ENCODE results near the gene CABLES1. TPM values are rescaled to one million over a fixed set of nuclear protein-coding genes. Genes with fewer than 3 reads are reported as not detected.

Gene CABLES1
- total and polyA plus RNA-seq, 2 of the 8 experiments (the other 6 are each of a cell fraction or from before 2014, with no cell fraction given), result 9.2 to 26.4 TPM

GRCh38 chr18:23209031-23209430 lies 73.7 kb downstream of the CABLES1 start:
- Histone ChIP-seq H3K9me3 (ENCODE audit: insufficient read depth in 2 of 2, low read depth in 1 of 2, low read length in 1 of 2) (no peaks in the 10 kb centered on the region; a peak in 1 of 4 replicates), H3K79me1 (ENCODE audit: low read depth, low read length) (peaks cover 8% of the 10 kb centered on the region; the same call in 1 of the 2 replicates), H4K20me1 (replicated peaks in 1 of 2; ENCODE audit: control insufficient read depth in 1 of 2, insufficient read depth in 2 of 2, low read length in 2 of 2) (peaks cover 0 to 2% of the 10 kb centered on the region in 2 experiments), H3K4me3 (ENCODE audit: extremely low read depth in 1 of 4, insufficient read depth in 2 of 4, low read depth in 3 of 4, low read length in 4 of 4) (no peak overlapping the region), H3K4me2 (ENCODE audit: insufficient read depth in 1 of 2, low read depth in 2 of 2, low read length in 2 of 2) (no peak overlapping the region), H3K4me1 (replicated peaks in 1 of 4; ENCODE audit: control insufficient read depth in 3 of 4, insufficient read depth in 4 of 4, low read length in 3 of 4) (no peaks in the 10 kb centered on the region), H2BK15ac (ENCODE audit: low read length) (no peak overlapping the region), H2AK5ac (ENCODE audit: low read depth, low read length) (no peak overlapping the region), H2BK12ac (ENCODE audit: low read depth, low read length) (no peak overlapping the region), H2BK5ac (ENCODE audit: low read depth, low read length) (no peak overlapping the region), H3K4ac (replicated peaks; ENCODE audit: insufficient read length, low read depth, low read length) (no peak overlapping the region), H3K18ac (ENCODE audit: extremely low read depth, low read length) (no peak overlapping the region), H3K56ac (replicated peaks; ENCODE audit: insufficient read length, low read depth, low read length) (no peak overlapping the region), H3K14ac (ENCODE audit: insufficient read length) (no peak overlapping the region), H3K23me2 (ENCODE audit: low read depth, low read length) (no peaks in the 10 kb centered on the region), H2BK20ac (ENCODE audit: low read length) (no peak overlapping the region), H3K79me2 (ENCODE audit: control insufficient read depth in 1 of 2, insufficient read depth in 2 of 2, low read length in 2 of 2) (no peaks in the 10 kb centered on the region), H2AFZ (ENCODE audit: low read length) (no peak overlapping the region), H4K5ac (ENCODE audit: insufficient read length, low read depth, low read length) (no peak overlapping the region), H4K8ac (ENCODE audit: extremely low read depth, insufficient read depth, low read length) (no peak overlapping the region), H3K36me3 (ENCODE audit: control insufficient read depth in 2 of 4, insufficient read depth in 4 of 4, low read length in 3 of 4) (peaks cover 0 to 11% (median 5%) of the 10 kb centered on the region in 4 experiments; a peak in 5 of 8 replicates), H3K27me3 (replicated peaks in 1 of 4; ENCODE audit: control insufficient read depth in 3 of 4, extremely low read depth in 1 of 4, insufficient read depth in 3 of 4, low read length in 3 of 4) (no peaks in the 10 kb centered on the region), H3K9ac (replicated peaks in 1 of 4; ENCODE audit: extremely low read depth in 1 of 4, low read depth in 3 of 4, low read length in 3 of 4) (no peak overlapping the region), H3K23ac (ENCODE audit: insufficient read length) (no peak overlapping the region), H4K91ac (replicated peaks; ENCODE audit: insufficient read length, low read length) (no peak overlapping the region), H2BK120ac (replicated peaks; ENCODE audit: low read depth, low read length) (no peak overlapping the region), H3K27ac (ENCODE audit: low read depth, low read length) (no peak overlapping the region)
- WGBS, 2 experiments (ENCODE audit: extremely low coverage in 1 of 2, insufficient coverage in 1 of 2, insufficient read length in 1 of 2, insufficient replicate concordance in 2 of 2, low coverage in 1 of 2, low lambda C conversion rate in 2 of 2, missing lambda C conversion rate in 1 of 2), result 85% methylated on average over 3 of the region's 3 CpGs; no CpG with 5 or more reads in 1 of the 2 experiments
- FAIRE-seq (no peak), DNase-seq (ENCODE audit: low read depth in 1 of 2, low spot score in 2 of 2) (no peak)
- no peak for TF ChIP-seq TBP (IDR thresholded peaks at IDR 0.05; ENCODE audit: low read depth, low read length)
- TF ChIP-seq TCF12 (IDR thresholded peaks at IDR 0.05; ENCODE audit: low read depth, low read length), result no peak
- TF ChIP-seq HDAC2 (IDR thresholded peaks at IDR 0.05; ENCODE audit: borderline replicate concordance in 1 of 2, low read depth in 2 of 2, low read length in 2 of 2), result no peak
- TF ChIP-seq CREB1 (IDR thresholded peaks at IDR 0.05), result no peak
- no peak for TF ChIP-seq MAFK (IDR thresholded peaks at IDR 0.05; ENCODE audit: low read depth, low read length)
- no peak for TF ChIP-seq CEBPB (IDR thresholded peaks at IDR 0.05; ENCODE audit: low read depth, low read length)
- TF ChIP-seq FOSL1 (IDR thresholded peaks at IDR 0.05; ENCODE audit: insufficient read depth, low read depth, low read length), result no peak
- TF ChIP-seq SP1 (IDR thresholded peaks at IDR 0.05; ENCODE audit: low read depth, low read length), result no peak
- no peak for TF ChIP-seq ATF3 (IDR thresholded peaks at IDR 0.05; ENCODE audit: insufficient read depth, low read depth, low read length)
- no peak for TF ChIP-seq SIX5 (IDR thresholded peaks at IDR 0.05; ENCODE audit: low read depth, low read length)
- ChIA-PET CTCF (ENCODE audit: partially characterized antibody) (interaction anchor here (1.2 to 7.9 kb wide), 10 partner anchors 12 to 203 kb away, joined by 3 to 59 read pairs (median 12); no protein-coding TSS in a partner anchor), POLR2A (ENCODE audit: partially characterized antibody) (no interaction called here)
